Kidney epithelial cell (primary cell): ENCODE results near the gene JAKMIP2. TPM values are rescaled to one million over a fixed set of nuclear protein-coding genes. Genes with fewer than 3 reads are reported as not detected.
"Not testable (repeated sequence)": the region's sequence is repeated elsewhere in the genome, so short reads cannot be mapped to it uniquely, and the experiment has no call there.

ENCODE experiments used
- DNase-seq: peaks from one replicate; pipeline ENCODE4 v3.0.0-alpha.2; 2010; ENCODE audit warnings: low read depth
- H3K27me3 ChIP-seq: 2 replicates; pipeline ENCODE4 v1.6.0; 2011; ENCODE audit warnings: low read length; ENCODE audit not compliant: control insufficient read depth, insufficient read depth
- H3K36me3 ChIP-seq: 2 replicates; pipeline ENCODE4 v1.5.1; 2011; ENCODE audit warnings: low read length; ENCODE audit not compliant: control insufficient read depth, insufficient read depth
- H3K4me3 ChIP-seq: 2 replicates; pipeline ENCODE4 v1.5.1; 2011; ENCODE audit warnings: low read depth, mild to moderate bottlenecking, control low read depth, low read length
- total RNA-seq: library from RNA; depleted of rRNA; stranded (reverse); fragments of >200 nt; gene quantifications from 2 replicates; pipeline ENCODE4 v1.2.3, GENCODE V29; 2015
- TF ChIP-seq, protein P1 (sequence below): IDR thresholded peaks from 2 replicates; pipeline ENCODE4 v1.5.1; 2011; ENCODE audit warnings: mild to moderate bottlenecking, moderate library complexity, low read length, control low read depth, inconsistent platforms; ENCODE audit not compliant: insufficient read depth, poor library complexity, severe bottlenecking

The JAKMIP2 gene
- total RNA-seq: 0.42 and 0.82 TPM in 2 replicates

DNA sequence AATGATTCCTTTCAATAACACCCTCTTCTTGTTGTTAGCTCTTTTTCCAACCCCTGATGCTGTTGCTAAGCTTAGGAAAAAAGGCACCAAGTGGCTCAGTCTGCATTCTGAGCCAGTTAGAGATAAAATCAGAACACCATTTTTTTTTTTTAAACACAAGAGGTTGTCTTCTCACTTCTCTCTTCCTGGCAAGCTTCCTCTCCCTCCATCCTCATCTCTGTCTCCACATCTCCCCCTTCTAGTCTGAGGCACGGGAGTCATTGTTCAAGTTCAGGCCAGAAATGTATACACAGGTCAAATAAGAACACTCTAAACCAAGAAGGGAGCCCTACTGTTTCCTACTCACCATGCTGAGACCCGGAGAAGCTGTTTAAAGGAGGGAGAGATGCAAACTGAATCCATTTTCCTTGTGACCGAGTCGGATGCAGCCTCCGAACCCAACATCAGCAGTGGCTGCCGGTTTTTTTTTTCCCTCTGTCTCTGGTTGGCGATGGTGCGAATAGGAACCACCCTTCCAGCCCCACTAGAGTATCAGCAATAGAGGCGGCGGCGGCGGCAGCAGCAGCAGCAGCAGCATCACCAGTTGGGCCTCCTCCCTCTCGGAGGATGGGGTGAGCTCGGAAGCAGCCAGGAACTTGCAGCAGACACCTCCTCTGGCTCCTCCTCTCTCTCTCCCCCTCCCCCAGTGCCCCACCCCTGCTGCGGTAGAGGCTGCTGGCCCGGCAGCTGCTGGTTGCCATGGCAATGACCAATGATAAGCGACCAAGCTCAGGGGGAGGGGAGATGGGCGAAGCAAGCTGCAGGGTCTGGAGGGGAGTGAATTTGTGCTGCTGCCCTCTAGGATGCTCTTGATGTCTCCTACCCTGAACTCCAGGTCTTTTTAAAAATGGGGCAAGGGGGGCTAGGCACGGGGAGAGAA lies at the start of gene JAKMIP2:
TSS of gene JAKMIP2 (minus strand) at position 619 of the 919 bp plus-strand sequence. CDS start 110,922 bp downstream, outside the sequence.
- peak within 1 kb of the TSS; percentile 35 for H3K4me3 ChIP-seq

DNA sequence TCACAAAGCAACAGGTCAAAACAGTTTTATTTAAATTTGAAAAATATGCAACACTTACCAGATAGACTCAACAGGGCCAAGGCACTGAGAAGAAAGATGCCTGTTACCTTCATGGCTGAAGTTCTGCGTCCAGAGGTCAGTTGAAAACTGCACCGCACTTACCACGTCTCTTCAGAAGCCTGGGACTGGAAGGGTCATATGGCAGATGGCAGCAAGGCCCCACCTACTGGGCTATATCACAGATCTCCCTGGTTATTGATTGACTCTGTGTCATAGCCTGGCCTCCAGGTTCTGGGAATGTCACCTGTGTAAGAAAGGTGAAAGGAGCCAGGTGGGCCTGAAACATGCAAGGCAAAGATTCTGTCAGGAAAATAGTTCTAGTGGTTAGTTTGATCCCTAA lies 48.9 kb upstream of the JAKMIP2 start, which contains the start of gene SPINK1:
TSS of gene SPINK1 (minus strand) at position 207 of the 400 bp plus-strand sequence. CDS start at position 113, 94 bp downstream.
- no peaks in the 10 kb centered on the region for H3K27me3 ChIP-seq
- DNase-seq: no peak
- no peak within 1 kb of the TSS for H3K4me3 ChIP-seq
- H3K36me3 ChIP-seq: no peaks in the 10 kb centered on the region
- TF ChIP-seq, protein P1, sequence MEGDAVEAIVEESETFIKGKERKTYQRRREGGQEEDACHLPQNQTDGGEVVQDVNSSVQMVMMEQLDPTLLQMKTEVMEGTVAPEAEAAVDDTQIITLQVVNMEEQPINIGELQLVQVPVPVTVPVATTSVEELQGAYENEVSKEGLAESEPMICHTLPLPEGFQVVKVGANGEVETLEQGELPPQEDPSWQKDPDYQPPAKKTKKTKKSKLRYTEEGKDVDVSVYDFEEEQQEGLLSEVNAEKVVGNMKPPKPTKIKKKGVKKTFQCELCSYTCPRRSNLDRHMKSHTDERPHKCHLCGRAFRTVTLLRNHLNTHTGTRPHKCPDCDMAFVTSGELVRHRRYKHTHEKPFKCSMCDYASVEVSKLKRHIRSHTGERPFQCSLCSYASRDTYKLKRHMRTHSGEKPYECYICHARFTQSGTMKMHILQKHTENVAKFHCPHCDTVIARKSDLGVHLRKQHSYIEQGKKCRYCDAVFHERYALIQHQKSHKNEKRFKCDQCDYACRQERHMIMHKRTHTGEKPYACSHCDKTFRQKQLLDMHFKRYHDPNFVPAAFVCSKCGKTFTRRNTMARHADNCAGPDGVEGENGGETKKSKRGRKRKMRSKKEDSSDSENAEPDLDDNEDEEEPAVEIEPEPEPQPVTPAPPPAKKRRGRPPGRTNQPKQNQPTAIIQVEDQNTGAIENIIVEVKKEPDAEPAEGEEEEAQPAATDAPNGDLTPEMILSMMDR: no peak

More for the DNA sequence above, at the start of gene JAKMIP2:
- H3K27me3 ChIP-seq: no peaks in the 10 kb centered on the region
- DNase-seq: peak; percentile 23
- no peaks in the 10 kb centered on the region for H3K36me3 ChIP-seq
- TF ChIP-seq, protein P1: no peak

DNA sequence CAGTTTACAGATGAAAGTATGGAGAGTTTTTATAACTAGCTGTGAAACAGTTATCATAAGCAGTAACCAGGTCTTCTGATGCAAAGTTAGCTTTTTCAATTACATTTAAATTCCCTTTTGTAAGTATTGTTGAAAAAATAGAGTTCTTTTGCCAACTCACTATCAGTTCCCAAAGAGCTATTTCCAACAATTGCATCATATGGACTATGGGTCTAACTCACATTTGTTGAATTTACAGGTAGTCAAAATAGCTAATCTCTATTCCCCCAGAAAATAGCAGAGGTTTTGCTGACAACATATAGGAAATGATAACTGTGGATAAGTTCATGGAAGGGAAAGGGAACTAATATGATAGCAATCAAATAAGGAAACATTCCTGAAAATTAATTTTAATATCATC lies 47.5 kb upstream of the JAKMIP2 start:
- H3K36me3 ChIP-seq: no peaks in the 10 kb centered on the region
- TF ChIP-seq, protein P1: no peak
- no peak overlapping the region for H3K4me3 ChIP-seq
- no peaks in the 10 kb centered on the region for H3K27me3 ChIP-seq
- DNase-seq: no peak

DNA sequence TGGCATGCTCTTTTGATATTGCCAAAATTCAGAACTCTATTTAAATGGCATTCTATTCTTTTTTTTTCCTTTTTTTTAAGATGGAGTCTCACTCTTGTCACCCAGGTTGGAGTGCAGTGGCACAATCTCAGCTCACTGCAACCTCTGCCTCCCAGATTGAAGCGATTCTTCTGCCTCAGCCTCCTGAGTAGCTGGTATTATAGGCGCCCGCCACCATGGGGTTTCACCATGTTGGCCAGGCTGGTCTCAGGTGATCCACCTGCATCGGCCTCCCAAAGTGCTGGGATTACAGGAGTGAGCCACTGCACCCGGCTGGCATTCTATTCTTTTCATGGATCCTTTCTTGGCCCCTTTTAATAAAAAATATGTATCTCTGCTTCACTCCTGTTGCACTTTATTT lies 44.5 kb upstream of the JAKMIP2 start:
- not testable (repeated sequence) for H3K4me3 ChIP-seq, DNase-seq, H3K27me3 ChIP-seq, H3K36me3 ChIP-seq

DNA sequence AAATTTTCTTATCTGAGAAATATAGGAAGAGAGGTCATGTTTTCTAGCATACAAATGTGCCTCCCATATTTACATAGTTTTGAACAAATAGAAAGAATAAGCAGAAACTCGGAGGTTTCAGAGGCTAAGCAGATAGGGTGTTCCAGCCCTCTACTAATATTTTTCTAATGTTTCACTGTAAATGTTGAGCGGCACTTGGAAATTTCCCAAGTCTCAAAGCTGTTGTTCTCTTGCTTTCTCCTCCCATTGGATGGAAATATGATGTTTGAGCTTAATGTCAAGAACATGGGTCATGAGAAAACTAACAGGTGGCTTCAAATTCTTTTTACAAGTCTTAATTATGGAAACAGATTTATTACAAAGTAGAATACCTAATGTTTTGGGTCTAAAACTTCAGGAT lies 43.8 kb upstream of the JAKMIP2 start:
- H3K4me3 ChIP-seq: no peak overlapping the region
- TF ChIP-seq, protein P1: no peak
- DNase-seq: no peak
- H3K27me3 ChIP-seq: no peaks in the 10 kb centered on the region
- no peaks in the 10 kb centered on the region for H3K36me3 ChIP-seq

DNA sequence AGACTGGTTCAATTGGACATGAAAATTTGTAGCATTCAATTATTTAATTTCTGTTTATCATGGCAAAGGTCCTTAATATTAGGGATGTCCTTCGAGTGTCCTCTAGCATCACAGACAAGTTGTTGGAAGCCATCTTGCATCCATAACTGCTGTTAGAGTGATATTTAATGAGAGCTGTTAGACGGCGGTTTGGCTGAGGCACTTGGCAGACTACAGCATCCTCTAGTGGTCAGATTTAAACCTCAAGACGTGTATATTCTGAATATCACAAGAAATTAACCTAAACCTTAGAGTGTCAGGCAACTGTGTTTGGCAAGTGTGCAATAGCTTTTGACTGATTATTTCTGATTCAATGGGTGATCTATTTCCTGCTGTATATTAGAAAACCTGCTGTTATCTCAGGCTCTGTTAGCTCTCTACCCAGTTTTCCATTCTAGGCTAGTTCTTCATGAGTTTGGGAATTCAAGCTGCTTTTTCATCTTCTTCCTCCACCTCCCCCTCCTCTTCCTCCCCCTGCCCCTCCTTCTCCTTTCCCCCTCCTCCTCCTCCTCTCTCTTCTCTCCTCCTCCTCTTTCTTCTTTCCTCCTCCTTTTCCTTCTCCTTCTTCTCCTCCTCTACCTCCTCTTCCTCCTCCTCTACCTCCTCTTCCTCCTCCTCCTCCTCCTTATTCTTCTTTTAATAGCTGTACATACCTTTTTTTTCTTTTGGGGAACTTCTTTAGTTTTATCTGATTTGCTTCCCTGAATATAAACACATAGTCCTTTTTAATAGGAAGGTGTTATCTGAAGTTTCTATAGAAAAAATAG lies 40.4 kb upstream of the JAKMIP2 start:
- TF ChIP-seq, protein P1: peak; percentile 96
- Histone ChIP-seq H3K4me3 (no peak overlapping the region), H3K36me3 (no peaks in the 10 kb centered on the region), H3K27me3 (no peaks in the 10 kb centered on the region)
- DNase-seq: no peak

DNA sequence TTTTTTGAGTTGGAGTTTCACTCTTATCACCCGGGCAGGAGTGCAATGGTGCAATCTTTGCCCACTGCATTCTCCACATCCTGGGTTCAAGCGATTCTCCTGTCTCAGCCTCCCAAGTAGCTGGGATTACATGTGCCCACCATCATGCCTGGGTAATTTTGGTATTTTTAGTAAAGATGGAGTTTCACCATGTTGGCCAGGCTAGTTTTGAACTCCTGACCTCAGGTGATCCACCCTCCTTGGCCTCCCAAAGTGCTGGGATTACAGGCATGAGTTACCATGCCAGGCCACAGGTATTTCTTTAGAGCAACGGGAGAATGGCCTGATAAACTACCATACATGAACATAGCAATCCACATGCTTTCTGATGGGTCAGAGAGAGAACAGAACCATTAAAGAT lies 39.7 kb upstream of the JAKMIP2 start:
- DNase-seq, H3K36me3 ChIP-seq, H3K27me3 ChIP-seq, H3K4me3 ChIP-seq: not testable (repeated sequence)
